ENCODE measurements around the gene HECTD4.
"Not testable (repeated sequence)": the region's sequence is repeated elsewhere in the genome, so short reads cannot be mapped to it uniquely, and the experiment has no call there.

HECTD4 gene

GRCh38 chr12:112110787-112111662 is 271.2 kb downstream of the HECTD4 start:
- DNase-seq, result not testable (repeated sequence)

All from NCI-H1105 (cell line).